Peyer's patch (tissue), 4 donors: ENCODE data around the gene MARK3.

ENCODE experiments used
- POLR2A ChIP-seq, 2 donors: fragments of 450-650 bp; IDR thresholded peaks; one replicate each; pipeline ENCODE4 v1.5.1; 2017; ENCODE audit warnings: antibody characterized with exemption in 2 of 2, mild to moderate bottlenecking in 2 of 2, moderate library complexity in 2 of 2
- TF ChIP-seq, protein P1 (sequence below), 6 experiments: fragments of 450-650 bp in 4 of 6; fragments of 200-600 bp in 2 of 6; sonication (generic) in 1 of 6; IDR thresholded peaks; one replicate each; pipeline ENCODE4 v1.5.1; 2017 to 2019; ENCODE audit warnings: antibody characterized with exemption in 6 of 6, mild to moderate bottlenecking in 3 of 6, moderate library complexity in 1 of 6

GRCh38 chr14:103530831-103531230 lies 145.6 kb downstream of the MARK3 start:
- TF ChIP-seq, protein P1, sequence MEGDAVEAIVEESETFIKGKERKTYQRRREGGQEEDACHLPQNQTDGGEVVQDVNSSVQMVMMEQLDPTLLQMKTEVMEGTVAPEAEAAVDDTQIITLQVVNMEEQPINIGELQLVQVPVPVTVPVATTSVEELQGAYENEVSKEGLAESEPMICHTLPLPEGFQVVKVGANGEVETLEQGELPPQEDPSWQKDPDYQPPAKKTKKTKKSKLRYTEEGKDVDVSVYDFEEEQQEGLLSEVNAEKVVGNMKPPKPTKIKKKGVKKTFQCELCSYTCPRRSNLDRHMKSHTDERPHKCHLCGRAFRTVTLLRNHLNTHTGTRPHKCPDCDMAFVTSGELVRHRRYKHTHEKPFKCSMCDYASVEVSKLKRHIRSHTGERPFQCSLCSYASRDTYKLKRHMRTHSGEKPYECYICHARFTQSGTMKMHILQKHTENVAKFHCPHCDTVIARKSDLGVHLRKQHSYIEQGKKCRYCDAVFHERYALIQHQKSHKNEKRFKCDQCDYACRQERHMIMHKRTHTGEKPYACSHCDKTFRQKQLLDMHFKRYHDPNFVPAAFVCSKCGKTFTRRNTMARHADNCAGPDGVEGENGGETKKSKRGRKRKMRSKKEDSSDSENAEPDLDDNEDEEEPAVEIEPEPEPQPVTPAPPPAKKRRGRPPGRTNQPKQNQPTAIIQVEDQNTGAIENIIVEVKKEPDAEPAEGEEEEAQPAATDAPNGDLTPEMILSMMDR (IDR thresholded peaks at IDR 0.05): no peak
- TF ChIP-seq POLR2A (IDR thresholded peaks at IDR 0.05): no peak
